DMS 273 treated with DMSO at 0.1 percent for 48 hours (cell line): Measurements from ENCODE around the gene RNF214.
"Not testable (repeated sequence)": the region's sequence is repeated elsewhere in the genome, so short reads cannot be mapped to it uniquely, and the experiment has no call there.

Experiments
- DNase-seq: peaks from one replicate; lab custom pipeline; 2025; lab: John Stamatoyannopoulos, UW

RNF214 gene

DNA sequence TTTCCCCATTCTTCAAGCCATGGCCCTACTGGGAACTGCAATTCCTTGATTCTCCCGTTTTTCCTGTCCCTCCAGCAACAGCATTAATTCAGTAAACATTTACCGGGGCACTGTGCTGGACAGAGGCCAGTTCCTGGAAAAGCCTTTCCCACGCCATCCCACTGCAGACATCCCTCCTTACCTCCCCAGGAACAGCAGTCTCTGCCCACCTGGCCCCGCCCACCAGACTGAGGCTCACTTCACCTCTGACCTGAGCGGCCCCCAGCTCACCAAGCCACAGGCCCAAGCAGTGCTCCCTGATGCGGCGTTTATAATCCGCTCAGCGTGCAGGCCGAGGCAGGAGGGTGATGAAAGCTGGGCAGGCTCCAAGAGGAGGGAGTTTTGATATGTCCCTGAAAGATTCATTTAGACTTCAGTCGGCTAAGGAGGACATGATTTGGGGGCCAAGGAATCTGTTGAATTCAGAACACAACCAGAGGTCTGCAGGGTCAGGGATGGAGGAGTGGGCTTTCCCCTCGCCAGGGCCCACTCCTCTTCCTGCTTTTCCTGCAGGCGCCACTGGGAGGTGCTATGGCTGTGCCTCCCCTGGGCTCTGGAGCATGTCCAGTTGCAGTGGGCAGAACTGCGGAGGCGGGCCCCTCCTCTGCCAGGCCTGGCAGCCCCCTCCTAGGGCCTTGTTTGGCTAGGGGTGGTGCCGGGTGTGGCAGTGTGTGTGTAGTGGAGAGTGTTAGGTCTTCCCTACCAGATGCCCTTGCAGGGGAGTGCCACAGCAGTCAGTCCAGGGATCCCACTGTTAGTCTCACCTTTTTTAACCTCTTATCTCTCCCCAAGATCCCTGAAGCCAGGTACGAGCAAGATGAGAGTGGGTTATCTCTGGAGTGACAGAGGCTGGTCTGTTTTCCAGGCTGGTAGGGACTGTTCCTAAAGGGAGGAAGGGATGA, 34.7 kb upstream of the RNF214 start:
- DNase-seq = no peak

DNA sequence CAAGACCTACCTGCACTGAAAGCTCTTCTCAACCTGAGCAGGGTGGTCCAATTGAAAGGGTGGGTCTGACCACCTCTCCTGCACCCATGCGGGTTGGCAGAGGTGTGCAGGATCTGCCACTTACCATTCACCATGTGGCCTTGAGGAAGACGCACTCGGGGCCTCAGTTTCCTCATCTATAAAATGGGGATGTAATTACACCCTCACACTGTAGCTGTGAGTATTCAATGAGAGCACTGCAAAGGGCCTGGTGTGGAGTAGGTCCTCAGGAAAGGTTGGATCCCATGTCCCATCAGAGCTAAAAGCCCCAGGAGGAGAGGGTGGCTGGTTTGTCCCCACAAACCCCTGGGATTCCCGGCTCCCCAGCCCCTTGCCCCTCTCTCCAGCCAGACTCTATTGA, 33.9 kb upstream of the RNF214 start:
- DNase-seq = no peak

DNA sequence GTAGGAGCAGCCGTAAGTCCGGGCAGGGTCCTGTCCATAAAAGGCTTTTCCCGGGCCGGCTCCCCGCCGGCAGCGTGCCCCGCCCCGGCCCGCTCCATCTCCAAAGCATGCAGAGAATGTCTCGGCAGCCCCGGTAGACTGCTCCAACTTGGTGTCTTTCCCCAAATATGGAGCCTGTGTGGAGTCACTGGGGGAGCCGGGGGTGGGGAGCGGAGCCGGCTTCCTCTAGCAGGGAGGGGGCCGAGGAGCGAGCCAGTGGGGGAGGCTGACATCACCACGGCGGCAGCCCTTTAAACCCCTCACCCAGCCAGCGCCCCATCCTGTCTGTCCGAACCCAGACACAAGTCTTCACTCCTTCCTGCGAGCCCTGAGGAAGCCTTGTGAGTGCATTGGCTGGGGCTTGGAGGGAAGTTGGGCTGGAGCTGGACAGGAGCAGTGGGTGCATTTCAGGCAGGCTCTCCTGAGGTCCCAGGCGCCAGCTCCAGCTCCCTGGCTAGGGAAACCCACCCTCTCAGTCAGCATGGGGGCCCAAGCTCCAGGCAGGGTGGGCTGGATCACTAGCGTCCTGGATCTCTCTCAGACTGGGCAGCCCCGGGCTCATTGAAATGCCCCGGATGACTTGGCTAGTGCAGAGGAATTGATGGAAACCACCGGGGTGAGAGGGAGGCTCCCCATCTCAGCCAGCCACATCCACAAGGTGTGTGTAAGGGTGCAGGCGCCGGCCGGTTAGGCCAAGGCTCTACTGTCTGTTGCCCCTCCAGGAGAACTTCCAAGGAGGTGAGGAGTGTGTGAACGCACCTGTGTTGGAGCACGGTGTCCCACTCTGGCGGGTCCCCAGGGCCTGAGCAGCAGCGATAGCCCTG, 33.2 kb upstream of the RNF214 start, which contains the start of gene TAGLN:
TSS of gene TAGLN (plus strand) at position 318 of the 863 bp plus-strand sequence. CDS start 3,644 bp downstream, outside the sequence.
- DNase-seq = no peak

DNA sequence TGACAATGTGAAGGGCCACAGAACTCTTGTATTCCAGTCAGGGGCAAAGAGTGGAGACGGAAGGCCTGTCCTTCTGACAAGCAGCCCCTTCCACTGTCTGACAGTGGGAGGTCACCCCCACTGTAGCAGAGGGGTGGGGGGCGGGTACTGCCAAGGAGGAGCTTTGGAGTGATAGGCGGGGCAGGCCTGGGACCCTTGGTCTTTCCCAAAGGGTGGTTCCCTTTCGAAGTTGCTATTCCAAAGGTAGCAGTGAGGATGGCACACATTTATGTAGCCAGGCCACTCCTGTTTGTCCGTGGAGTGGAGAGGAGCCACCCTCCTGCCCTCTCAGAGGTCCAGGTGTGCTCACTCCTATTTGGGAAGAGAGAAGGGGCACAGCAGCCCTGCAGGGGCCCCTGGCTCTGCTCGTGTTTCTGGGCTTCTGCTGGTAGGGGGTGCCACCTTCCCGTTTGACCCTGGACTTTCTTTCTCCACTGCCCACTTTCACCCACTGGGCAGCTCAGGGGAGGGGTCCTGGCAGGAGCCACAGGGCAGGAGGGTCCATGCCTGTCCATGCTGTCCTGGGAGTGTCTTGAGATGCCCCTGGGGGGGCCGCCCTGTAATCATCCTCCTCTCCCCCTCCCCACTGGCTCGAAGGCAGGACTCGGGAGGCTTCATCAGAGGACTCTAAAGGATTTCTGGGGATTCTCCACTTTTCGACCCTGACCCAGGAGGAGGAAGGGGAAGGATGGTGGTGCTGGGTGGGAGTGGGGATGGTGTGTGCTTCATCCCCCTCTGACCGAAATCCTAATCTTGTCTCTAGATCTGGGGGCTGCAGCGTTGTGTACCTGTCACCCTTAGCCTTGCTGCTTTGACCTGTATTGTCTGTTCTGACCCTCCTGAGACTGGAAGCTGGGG, 32.3 kb upstream of the RNF214 start:
- no peak for DNase-seq

DNA sequence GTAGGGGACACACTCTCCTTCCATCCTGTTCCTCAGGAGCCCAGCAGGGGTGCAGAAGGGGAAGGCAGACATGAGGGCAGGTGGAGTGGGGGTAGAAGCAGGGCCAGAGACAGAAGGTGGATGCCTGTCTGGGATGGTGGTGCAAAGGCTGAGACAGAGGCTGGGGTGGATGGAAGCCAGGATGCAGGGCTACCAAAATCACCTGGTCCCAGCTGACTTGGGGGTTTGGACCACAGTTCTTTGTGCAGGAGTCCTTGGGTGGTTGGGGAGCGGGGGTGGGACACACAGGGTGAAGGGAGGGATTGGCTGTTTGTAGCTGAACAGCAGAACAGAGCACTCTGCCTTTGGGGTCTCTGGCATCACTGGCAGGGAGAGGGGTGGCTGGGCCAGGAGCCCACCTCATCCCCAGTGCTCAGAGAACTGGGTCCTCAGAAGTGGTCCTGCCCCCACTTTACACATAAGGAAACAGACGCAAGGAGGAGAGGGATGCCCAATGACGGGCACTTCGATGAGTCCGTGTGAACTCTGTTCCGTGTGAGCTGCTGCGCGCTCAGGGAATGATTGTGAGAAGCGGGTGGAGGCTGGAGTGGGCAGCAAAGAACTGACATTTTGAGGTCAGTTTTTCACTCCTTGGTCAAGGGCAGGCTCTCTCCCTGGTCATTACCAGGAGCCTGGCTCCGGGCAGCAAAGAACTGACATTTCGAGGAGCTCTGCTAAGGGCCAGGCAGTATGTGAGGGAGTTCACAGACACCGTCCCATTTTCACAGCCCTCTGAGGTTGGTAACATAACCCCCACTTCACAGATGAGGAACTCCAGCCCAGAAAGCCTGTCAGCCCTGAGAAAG, 31.4 kb upstream of the RNF214 start:
- no peak for DNase-seq

DNA sequence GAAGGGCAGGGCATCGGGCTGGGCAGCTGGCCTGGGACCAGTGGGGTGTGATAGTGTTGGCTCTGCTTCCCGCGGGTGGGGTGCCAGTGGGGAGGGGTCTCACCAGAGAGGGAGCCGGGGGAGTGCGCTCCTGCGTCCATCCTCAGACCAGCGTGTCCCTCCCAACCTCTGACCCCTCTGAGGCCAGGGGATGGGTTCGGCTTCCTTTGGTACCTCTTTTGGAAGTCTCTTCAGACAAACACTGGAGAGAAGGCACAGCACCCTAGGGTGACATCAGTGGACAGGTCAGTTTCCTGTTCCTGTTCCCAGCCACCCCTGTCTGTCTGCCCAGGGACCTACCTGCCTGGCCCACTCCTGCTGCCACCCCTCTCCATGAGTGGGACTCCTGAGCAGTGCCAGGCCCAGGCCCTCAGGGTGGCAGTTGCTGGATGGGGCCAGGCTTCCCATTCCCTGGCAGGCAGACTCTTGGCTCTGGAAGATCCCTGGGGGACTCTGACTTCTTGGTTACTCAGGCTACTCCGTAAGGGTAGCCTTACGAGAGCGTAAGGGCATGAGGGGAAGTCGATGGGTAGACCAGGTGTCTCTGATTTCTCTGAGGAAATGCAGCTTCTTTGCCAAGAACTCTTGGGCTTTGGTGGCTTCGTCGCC, 30.7 kb upstream of the RNF214 start:
- DNase-seq = no peak

DNA sequence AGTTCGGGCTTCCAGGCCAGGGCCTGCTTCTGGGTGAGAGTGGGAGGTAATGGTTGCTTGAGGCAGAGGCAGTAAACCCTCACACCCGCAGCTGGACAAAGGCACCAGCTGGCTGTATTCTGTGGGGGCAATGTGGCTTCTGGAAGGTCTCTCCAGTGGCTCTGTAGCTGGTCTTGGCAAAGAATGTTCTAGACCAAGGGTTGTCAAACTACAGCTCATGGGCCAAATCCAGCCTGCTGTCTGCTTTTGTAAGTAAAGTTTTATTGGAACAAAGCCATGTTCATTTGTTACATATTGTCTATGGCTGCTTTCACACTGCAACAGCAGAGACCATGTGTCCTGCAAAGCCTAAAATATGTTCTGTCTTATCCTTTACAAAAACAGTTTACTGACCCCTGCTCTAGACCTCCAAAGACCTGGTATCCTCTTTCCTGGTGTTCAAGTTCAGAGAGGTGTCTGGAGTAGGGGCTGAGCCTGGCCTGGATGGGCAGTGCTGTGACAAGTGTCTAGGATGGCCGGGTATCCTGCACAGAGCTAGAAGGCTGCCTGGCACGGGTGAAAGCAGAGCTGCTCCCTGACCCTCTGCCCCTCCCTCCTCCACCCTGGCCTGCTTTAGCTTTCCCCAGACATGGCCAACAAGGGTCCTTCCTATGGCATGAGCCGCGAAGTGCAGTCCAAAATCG, 29.9 kb upstream of the RNF214 start:
- DNase-seq = no peak

DNA sequence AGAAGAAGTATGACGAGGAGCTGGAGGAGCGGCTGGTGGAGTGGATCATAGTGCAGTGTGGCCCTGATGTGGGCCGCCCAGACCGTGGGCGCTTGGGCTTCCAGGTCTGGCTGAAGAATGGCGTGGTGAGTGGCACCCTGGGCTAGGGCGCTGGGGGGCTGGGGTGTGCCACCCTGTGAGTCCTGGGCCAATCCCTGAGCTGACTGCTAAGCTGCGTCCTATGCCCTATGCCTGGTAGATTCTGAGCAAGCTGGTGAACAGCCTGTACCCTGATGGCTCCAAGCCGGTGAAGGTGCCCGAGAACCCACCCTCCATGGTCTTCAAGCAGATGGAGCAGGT, 29.4 kb upstream of the RNF214 start:
- no peak for DNase-seq

DNA sequence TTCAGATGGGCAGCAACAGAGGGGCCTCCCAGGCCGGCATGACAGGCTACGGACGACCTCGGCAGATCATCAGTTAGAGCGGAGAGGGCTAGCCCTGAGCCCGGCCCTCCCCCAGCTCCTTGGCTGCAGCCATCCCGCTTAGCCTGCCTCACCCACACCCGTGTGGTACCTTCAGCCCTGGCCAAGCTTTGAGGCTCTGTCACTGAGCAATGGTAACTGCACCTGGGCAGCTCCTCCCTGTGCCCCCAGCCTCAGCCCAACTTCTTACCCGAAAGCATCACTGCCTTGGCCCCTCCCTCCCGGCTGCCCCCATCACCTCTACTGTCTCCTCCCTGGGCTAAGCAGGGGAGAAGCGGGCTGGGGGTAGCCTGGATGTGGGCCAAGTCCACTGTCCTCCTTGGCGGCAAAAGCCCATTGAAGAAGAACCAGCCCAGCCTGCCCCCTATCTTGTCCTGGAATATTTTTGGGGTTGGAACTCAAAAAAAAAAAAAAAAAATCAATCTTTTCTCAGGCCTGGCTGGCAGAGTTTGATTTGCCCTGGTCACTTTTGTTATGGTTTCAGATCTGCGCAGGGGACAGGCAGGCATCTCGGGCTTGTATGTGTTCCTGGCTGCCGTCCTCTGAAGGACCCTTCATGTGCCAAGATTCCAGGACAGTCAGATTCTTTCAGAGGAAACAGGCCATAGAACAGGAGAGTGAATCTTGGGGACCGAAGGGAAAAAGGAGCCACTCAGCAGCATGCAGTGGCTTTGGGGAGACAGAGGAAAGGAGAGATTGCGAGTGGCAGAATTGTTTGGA, 28.0 kb upstream of the RNF214 start:
- DNase-seq = no peak

DNA sequence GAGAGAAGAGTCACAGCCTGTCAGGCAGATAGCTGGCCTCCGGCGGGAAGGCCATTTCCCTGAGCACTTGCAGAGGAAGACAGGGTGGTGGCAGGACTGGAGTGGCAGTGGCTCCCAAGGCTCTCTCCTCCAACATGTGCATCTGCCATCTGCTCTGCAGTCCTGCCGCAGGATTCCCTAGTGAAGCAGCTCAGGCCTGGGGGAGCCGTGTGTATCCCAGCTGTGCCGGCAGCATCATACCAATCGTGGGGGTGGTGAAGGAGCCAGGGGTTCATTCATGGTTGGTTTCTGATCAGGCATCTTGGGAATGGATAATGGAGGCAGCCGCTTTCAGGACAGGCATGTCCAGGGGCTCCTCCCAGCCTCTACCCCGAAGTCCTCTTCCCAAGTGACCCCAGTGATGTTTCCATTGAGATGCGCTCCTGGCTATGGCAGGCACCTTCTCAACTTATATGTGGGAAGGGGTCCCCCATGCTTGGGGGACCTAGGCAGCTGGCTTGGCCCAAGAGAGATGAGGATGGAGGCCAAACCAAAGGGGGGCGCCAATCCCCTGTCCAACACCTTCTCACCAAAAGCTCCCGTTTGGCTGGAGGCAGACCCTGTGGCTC, 27.2 kb upstream of the RNF214 start:
- no peak for DNase-seq

DNA sequence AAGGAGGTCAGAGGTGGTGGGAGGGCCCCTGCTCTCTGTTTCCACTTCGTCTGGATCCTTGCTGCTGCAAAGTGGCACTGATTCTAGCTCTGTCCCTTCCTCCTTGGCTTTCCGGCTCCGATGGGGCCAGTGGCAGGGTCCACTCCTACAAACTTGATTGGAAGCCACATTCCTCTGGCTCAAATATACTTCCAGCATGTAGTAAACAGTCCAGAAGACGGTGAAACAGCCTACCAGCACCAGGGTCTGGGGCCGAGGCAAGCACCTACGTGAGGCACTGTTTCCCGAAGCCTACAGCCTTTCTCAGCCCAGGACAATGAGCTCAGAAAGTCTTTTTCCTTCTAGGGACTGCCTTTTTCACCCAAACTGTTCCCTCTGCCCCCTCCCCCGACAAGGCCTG, 26.4 kb upstream of the RNF214 start:
- not testable (repeated sequence) for DNase-seq

DNA sequence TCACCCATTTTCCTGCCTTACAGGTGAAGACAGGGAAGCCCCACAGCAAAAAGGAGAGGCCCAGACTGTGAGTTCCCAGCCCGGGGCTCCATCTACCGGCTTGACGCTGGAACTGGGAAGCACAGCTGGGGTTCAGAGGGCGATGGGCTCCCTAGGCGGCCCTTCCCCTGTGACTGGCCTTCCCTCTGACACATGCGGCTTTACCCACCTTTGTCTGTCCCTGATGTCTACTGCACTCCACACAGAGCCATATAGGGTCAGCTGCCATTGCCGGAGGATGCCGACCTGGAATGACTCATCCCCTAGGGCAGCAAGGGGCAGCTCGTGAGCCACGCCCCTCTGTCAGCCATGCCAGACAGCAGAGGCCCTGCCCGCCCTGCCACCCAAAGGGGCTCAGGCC, 25.6 kb upstream of the RNF214 start:
- not testable (repeated sequence) for DNase-seq

DNA sequence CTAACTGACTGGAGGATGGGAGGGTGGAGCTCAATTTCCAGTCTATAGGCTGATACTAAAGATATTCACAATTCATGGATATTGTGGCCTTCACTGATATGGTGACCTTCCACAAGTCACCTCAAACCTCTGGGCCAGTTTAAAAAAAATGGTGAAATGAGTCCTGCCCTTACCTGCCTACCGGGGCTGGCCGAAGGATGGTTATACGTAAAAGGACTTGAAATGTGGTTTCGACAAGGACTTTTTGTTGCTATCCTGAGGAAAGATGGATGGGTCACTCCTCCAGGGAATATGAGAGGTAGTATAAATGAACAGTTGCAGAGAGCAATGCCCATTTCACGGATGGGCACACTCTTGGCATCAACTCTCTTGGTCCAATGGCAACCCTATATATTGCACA, 25.0 kb upstream of the RNF214 start:
- not testable (repeated sequence) for DNase-seq

DNA sequence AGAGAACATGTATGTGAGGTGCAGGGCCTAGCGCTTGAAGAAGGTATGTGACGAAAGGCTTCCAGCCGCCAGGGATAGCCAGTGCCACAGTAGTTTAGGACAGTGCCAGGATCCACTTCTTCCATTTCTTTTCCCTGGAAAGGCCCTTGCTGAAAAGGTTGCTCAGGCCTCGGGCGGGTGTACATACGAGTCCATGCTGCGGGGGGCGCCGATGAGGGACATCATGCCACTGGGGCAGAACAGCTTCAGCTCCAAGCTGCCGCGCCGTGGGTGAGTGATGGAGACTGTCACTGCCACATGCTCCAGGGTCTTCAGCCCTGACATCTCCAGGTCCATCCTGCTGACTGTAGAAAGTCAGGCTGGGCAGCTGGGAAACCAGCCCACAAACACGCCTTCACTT, 23.8 kb upstream of the RNF214 start:
- not testable (repeated sequence) for DNase-seq

DNA sequence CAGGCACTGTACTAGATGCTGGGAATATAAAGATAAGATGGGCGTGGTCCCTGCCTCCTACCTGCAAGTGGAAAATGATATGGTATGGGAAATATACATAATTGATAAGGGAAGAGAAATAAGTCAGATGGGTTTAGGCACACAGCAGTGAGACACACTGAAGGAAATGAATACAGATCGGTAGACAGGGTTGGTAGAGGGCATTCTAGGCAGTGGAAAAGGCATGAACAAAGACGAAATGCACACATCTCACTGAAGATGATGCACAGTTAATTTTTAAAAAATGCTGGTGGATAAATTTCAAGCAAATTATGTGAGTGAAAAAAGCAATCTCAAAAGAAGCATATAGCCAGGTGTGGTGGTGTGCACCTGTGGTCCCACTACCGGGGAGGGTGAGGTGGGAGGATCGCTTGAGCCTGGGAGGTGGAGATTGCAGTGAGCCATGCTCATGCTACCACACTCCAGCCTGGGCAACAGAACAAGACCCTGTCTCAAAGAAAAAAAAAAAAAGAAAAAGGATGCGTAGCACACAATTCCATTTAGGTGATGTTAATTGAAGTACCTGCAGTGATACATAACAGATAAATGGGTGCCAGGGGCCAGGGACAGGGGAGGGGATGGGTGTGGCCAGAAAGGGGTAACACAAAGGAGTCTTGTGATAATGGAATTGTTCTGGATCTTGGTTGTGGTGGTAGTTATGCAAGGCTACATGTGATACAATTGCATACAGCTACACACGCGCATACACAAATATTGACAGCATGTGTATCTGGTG, 22.9 kb upstream of the RNF214 start:
- DNase-seq = not testable (repeated sequence)

DNA sequence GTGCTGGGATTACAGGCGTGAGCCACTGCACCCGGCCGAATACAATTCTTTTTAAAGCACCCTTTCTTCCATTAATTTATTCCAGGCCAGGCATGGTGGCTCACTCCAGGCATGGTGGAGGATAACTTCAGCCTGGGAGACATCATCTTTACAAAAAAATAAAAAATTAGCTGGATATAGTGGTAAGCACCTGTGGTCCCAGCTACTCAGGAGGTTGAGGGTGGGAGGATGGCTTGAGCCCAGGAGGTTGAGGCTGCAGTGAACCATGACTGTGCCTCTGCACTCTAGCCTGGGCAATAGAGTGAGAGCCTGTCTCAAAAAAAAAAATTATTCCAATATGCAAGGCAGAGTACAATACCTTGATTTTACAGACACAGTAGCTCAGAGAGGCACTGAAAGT, 21.9 kb upstream of the RNF214 start:
- no peak for DNase-seq

DNA sequence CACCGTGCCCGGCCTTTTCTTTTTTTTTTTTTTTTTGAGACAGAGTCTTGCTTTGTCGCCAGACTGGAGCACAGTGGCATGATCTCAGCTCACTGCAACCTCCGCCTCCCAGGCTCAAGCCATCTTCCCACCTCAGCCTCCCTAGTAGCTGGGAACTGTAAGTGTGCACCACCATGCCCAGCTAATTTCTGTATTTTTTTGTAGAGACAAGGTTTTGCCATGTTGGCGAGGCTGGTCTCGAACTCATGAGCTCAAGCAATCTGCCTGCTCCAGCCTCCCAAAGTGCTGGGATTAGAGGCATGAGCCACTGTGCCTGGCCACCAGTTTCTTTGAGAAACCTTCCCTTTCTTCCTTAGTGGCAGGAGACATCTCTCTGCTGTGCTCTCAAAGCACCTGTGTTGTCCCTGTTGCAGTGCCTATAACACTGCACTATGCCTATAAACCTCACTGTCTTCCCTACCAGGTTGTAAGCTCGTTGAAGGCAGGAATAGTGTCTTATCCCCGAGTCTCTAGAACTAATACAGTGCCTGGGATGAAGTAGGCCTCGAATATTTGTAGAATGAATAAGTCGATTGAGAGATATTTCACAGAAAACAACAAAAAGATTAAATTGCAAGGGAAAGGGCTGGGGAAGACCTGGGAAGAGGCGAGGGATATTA, 19.6 kb upstream of the RNF214 start:
- no peak for DNase-seq
